Gastroesophageal sphincter (tissue), 3 donors: ENCODE measurements around the gene GNLY.

Source experiments
- CTCF ChIP-seq, 4 experiments: fragments of 200-600 bp in 2 of 4; fragments of 450-650 bp in 2 of 4; sonication (generic) in 1 of 4; IDR thresholded peaks; one replicate each; pipeline ENCODE4 v1.5.1; 2017 to 2019; ENCODE audit warnings: antibody characterized with exemption in 4 of 4, mild to moderate bottlenecking in 2 of 4, moderate library complexity in 2 of 4
- EP300 ChIP-seq: sonication (generic); formaldehyde crosslinking; IDR thresholded peaks from one replicate; pipeline ENCODE4 v1.6.1; 2017; ENCODE audit warnings: antibody characterized with exemption, mild to moderate bottlenecking
- POLR2A ChIP-seq, 2 donors: fragments of 450-650 bp; IDR thresholded peaks; one replicate each; pipeline ENCODE4 v1.6.1; 2017; ENCODE audit warnings: antibody characterized with exemption in 2 of 2, mild to moderate bottlenecking in 2 of 2, moderate library complexity in 1 of 2
- POLR2AphosphoS5 ChIP-seq: sonication (generic); formaldehyde crosslinking; IDR thresholded peaks from one replicate; pipeline ENCODE4 v1.6.1; 2017; ENCODE audit warnings: antibody characterized with exemption

GRCh38 chr2:85675866-85676548, 18.2 kb upstream of the GNLY start:
- TF ChIP-seq POLR2A (IDR thresholded peaks at IDR 0.05), result no peak
- TF ChIP-seq CTCF (IDR thresholded peaks at IDR 0.05), result no peak
- TF ChIP-seq EP300, result no peak
- no peak for TF ChIP-seq POLR2AphosphoS5
